Right kidney (tissue), 9 donors: ENCODE data around the gene WAC.
"Not testable (repeated sequence)": the region's sequence is repeated elsewhere in the genome, so short reads cannot be mapped to it uniquely, and the experiment has no call there.

ENCODE experiments used
- DNase-seq: peaks from one replicate; pipeline ENCODE4 v3.0.0-alpha.2; 2016
- long read RNA-seq, 8 donors: transcript quantifications; one replicate each; lab custom pipeline, GENCODE V29; 2026

Gene WAC, protein sequence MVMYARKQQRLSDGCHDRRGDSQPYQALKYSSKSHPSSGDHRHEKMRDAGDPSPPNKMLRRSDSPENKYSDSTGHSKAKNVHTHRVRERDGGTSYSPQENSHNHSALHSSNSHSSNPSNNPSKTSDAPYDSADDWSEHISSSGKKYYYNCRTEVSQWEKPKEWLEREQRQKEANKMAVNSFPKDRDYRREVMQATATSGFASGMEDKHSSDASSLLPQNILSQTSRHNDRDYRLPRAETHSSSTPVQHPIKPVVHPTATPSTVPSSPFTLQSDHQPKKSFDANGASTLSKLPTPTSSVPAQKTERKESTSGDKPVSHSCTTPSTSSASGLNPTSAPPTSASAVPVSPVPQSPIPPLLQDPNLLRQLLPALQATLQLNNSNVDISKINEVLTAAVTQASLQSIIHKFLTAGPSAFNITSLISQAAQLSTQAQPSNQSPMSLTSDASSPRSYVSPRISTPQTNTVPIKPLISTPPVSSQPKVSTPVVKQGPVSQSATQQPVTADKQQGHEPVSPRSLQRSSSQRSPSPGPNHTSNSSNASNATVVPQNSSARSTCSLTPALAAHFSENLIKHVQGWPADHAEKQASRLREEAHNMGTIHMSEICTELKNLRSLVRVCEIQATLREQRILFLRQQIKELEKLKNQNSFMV
- long read RNA-seq, donor 1, full-length matches to known transcripts, result 8 of 93 reads
- long read RNA-seq, donor 1, partial matches to known transcripts, result 79 of 93 reads
- long read RNA-seq, donor 1, other reads (novel, unspliced or antisense), result 6 of 93 reads
- long read RNA-seq, donor 2, partial matches to known transcripts, result 19 of 30 reads
- long read RNA-seq, donor 2, other reads (novel, unspliced or antisense), result 8 of 30 reads
- long read RNA-seq, donor 3, partial matches to known transcripts, result 0 of 1 reads
- long read RNA-seq, donor 3, other reads (novel, unspliced or antisense), result 0 of 1 reads
- long read RNA-seq, donor 4, partial matches to known transcripts, result 56 of 65 reads
- long read RNA-seq, donor 4, other reads (novel, unspliced or antisense), result 0 of 65 reads
- long read RNA-seq, donor 5, transcript WAC-203 (14 exons, 3,042 nt), result major isoform, 5 of 16 reads
- long read RNA-seq, donor 5, partial matches to known transcripts, result 7 of 16 reads
- long read RNA-seq, donor 5, other reads (novel, unspliced or antisense), result 0 of 16 reads
- long read RNA-seq, donor 6, partial matches to known transcripts, result 15 of 19 reads
- long read RNA-seq, donor 6, other reads (novel, unspliced or antisense), result 0 of 19 reads
- long read RNA-seq, donor 7, partial matches to known transcripts, result 74 of 88 reads
- long read RNA-seq, donor 7, other reads (novel, unspliced or antisense), result 6 of 88 reads
- long read RNA-seq, donor 8, full-length matches to known transcripts, result 6 of 6 reads
- long read RNA-seq, donor 8, partial matches to known transcripts, result 0 of 6 reads
- long read RNA-seq, donor 8, other reads (novel, unspliced or antisense), result 0 of 6 reads

DNA sequence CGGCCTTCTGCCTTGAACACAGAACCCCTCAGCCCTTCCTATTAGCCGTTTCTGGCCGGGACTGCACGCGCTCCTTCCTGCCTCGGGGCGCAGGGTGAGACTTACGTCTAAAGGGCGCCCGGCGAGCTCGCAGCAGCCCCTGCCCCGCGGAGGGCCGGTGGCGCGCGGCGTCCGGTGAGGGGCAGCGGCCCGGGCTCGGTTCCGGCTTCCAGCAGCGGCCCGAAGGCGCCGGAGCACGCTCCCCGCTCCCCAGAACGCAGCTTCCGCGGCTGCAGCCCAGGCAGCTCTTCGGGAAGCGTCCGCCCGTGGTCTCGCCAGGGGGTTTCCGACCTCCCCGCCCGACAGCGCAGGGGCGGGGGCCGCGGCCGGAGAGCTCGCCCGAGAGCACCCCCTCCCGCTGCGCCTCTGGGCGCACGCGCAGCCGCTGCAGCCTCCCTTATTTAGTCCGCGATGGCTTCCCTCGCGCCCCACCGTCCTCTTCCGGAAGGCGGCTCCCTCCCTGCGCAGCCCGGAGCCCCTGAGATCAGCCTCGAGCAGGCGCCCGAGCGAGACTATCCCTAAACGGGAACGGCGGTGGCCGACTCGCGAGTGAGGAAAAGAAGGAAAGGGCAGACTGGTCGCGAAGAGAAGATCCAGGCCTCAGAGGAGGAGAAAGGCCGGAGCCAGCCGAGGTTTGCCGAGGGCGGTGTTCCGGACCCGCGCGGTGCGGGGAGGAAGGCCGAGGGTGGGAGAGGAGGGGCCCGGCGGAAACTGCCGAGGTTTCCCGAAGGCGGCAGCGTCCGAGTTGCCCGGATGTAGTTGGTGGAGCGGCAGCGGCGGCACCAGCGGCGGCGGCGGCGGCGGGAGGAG, at the start of gene WAC:
Gene WAC (plus strand): TSS at position 782 of the 849 bp plus-strand sequence. CDS start 462 bp downstream, outside the sequence.
- DNase-seq, result peak; percentile 100

DNA sequence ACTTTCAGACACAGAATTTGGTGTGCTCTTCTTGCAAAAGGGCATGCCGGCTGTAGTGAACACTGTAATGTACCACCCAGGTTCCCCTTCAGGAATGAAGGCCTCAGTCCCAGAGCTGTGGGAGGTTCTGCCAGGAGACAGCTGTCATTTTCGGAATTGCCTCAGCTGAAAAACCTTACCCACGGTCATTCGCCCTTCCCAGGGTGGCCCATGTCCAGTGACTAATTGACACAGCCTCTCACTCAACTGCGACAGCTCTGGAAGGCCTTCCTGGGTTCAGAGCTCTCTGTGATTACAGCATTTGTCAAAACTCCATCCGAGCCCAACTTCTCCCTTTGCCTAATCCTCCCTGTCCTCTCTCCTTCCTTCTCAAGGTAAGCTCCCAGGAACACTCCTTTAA, 43.7 kb upstream of the WAC start:
- DNase-seq, result no peak

- not testable (repeated sequence) for DNase-seq
Observed at GRCh38 chr10:28490256-28490865, 42.6 kb upstream of the WAC start.

GRCh38 chr10:28492116-28492920, 40.6 kb upstream of the WAC start:
- no peak for DNase-seq

DNA sequence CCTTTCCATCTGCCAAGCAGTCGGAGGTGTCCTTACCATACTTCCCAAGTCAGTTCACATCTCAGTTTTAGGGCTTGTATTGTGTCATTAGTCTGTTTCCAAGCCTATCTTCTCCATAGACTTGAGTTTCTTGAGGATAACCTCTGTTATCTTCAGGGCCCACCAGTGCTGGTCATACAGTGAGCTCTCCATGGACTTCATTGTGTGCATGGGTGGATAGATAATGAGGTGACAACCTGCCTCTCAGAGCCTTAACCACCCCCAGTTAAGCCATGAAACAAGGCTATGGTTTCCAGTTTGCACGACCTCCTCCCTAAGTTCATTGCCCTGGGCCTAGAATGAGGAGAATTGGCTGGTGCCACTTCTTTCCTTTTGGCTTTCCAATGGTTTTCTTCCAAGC, 38.5 kb upstream of the WAC start:
- DNase-seq, result no peak

GRCh38 chr10:28495084-28495483, 37.8 kb upstream of the WAC start:
- no peak for DNase-seq

GRCh38 chr10:28496017-28496416, 36.9 kb upstream of the WAC start:
- DNase-seq, result no peak

DNA sequence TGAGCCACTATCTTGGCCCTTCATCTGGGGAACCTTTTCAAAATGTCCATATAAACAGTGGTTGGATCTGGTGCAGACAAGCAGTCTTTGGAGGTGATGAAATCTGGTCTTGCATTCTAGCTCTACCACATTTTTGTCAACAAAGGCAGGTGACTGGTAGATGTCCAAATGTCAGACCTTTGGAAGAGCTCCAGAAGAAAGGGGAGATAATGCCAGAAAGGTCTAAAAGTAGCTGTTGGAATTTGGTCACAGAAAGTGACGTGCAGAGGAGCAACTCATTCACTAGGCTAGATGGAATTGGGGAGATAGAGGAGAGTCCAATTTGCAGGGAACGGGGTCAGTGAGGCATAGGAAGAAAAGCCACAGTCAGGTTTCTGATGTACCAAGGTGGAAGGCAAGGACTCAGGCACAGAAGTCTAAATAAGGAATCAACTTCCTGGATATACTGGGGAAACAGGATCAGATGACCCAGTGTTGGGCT, 36.4 kb upstream of the WAC start:
- DNase-seq, result no peak

GRCh38 chr10:28497313-28498126, 35.4 kb upstream of the WAC start:
- no peak for DNase-seq

DNA sequence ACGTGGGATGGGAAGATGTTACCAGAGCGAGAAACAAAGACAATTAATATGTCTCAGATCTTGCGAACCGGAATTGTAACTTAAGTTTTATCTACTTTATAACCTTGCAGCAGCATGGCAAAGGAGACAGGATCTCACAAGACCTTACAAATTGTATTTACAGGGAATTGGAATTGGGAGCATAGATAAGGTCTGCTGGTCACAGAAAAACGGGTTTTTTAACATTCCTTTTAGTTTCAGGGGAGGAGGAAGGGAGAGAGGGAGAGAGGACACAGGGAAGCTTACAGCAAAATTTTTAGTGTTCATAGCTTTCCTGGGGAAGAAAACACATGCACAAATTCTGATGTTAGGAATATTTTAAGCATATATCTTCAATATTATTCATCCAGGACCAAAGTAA, 32.7 kb upstream of the WAC start:
- not testable (repeated sequence) for DNase-seq

DNA sequence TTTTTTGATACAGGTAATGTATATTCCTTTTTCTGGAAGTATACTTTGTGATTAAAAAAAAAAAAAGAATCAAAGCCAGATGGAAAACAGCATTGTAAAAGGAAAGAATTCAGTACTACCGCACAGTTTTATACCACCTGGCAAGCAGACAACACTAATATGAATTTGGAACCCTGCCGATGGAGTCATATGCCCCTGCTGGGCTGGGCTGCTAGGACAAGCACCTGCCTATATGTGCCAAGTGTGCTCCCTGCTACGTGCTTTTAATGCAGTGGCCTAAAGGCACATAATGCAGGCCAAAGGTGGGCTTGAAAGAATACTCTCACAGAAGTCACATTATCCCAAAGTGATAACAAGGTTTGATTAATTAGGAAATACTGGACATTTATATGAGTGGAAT, 29.8 kb upstream of the WAC start:
- no peak for DNase-seq

DNA sequence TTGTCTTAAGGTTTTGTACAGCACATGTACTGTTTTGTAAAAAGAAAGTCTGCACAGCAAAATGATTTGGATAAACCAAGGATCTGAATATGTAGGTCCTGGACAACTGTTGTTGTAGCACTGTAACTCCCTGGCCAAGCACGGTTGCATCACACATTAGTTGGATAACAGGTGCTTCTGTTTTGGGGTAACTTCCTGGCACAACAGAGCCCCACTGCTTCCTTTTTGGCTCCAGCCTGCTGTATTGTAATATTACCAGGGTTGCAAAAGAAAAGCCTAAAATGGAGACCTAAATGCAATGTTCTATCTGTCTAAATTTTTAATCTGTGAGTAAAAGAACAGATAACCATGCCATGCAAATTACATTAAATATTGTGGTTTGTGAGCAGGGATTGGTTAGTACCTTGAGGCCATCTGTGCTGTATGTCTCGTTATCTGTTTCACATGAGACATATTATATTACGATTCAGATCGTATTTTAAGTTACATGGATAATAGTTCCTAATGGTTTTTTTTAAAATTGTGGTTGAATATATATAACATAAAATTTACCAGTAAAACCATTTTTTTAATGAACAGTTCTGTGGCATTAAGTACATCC, 27.5 kb upstream of the WAC start:
- DNase-seq, result no peak

DNA sequence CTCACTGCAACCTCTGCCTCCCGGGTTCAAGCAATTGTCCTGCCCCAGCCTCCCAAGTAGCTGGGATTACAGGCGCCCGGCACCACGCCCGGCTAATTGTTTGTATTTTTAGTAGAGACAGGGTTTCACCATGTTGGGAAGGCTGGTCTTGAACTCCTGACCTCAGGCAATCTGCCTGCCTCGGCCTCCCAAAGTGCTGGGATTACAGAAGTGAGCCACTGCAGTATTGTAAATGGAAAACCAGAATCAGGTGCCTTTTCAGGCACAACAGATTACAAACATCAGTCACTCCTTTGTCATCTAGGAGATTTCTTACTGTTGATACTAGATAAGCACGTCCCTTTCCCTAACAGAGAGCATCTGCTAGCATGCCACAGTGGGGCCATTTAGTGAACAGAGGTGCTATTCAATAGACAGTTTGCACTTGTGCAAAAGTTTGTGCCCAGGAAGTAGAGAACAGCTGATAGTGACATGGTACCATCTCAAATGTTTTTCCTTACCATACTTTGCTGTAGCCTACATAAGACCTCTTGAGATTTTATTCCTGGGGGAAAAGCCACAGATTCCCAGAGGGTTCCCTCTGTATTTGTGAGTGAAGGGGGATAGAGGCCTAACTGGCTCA, 24.5 kb upstream of the WAC start:
- DNase-seq, result no peak

GRCh38 chr10:28509286-28509685, 23.6 kb upstream of the WAC start:
- no peak for DNase-seq

GRCh38 chr10:28514648-28515047, 18.3 kb upstream of the WAC start:
- no peak for DNase-seq

- DNase-seq, result no peak
Observed at GRCh38 chr10:28520346-28520745, 12.6 kb upstream of the WAC start.

- DNase-seq, result not testable (repeated sequence)
Observed at GRCh38 chr10:28520828-28521227, 12.1 kb upstream of the WAC start.

DNA sequence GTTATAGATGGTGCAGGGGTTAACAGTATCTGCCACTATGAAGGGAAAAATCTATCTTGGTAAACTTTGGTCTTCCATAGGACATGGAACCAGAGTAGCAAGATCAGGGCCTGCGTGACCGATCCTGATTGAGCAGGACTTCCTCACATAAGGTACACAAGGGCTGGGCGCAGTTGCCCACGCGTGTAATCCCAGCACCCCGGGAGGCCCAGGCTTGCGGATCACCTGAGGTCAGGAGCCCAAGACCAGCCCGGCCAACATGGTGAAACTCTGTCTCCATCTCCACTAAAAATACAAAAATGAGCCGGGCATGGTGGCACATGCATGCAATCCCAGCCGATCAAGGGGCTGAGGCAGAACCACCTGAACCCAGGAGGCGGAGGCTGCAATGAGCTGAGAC, 11.0 kb upstream of the WAC start:
- DNase-seq, result not testable (repeated sequence)
